HG03066 (cell line): Measurements from ENCODE around the gene TMEM8B.
"Not testable (repeated sequence)": the region's sequence is repeated elsewhere in the genome, so short reads cannot be mapped to it uniquely, and the experiment has no call there.

Source experiments
- ATAC-seq: cut with Tn5 transposase; IDR thresholded peaks from one replicate; pipeline ENCODE4 v1.9.1; 2021; ENCODE audit warnings: low read depth; ENCODE audit not compliant: unreplicated experiment

The TMEM8B gene

GRCh38 chr9:35862328-35862727 lies 33.3 kb downstream of the TMEM8B start:
- no peak for ATAC-seq

- no peak for ATAC-seq
Measured at GRCh38 chr9:35863583-35863982, 34.6 kb downstream of the TMEM8B start.

- ATAC-seq, result no peak
Measured at GRCh38 chr9:35864695-35865255, 35.7 kb downstream of the TMEM8B start.

- ATAC-seq, result no peak
Measured at GRCh38 chr9:35867538-35867937, 38.5 kb downstream of the TMEM8B start.

- no peak for ATAC-seq
Measured at GRCh38 chr9:35868933-35869332, 39.9 kb downstream of the TMEM8B start.

- no peak for ATAC-seq
Measured at GRCh38 chr9:35869621-35870216, 40.7 kb downstream of the TMEM8B start.

- no peak for ATAC-seq
Measured at GRCh38 chr9:35870351-35870923, 41.4 kb downstream of the TMEM8B start, which contains the start of gene OR13J1. Gene OR13J1 (minus strand): TSS chr9:35870401. CDS start chr9:35870401, 0 bp downstream.

- ATAC-seq, result no peak
Measured at GRCh38 chr9:35871545-35871944, 42.5 kb downstream of the TMEM8B start.

GRCh38 chr9:35872505-35872904 lies 43.5 kb downstream of the TMEM8B start:
- no peak for ATAC-seq

- ATAC-seq, result no peak
Measured at GRCh38 chr9:35882263-35882848, 53.3 kb downstream of the TMEM8B start.

GRCh38 chr9:35882996-35883395 lies 54.0 kb downstream of the TMEM8B start:
- ATAC-seq, result no peak

GRCh38 chr9:35884908-35885307 lies 55.9 kb downstream of the TMEM8B start:
- not testable (repeated sequence) for ATAC-seq

- no peak for ATAC-seq
Measured at GRCh38 chr9:35891646-35892045, 62.6 kb downstream of the TMEM8B start.

- no peak for ATAC-seq
Measured at GRCh38 chr9:35892051-35892450, 63.0 kb downstream of the TMEM8B start.

GRCh38 chr9:35896570-35896969 lies 67.5 kb downstream of the TMEM8B start:
- no peak for ATAC-seq

- ATAC-seq, result not testable (repeated sequence)
Measured at GRCh38 chr9:35897376-35898099, 68.5 kb downstream of the TMEM8B start.

GRCh38 chr9:35898337-35898736 lies 69.3 kb downstream of the TMEM8B start:
- no peak for ATAC-seq

- no peak for ATAC-seq
Measured at GRCh38 chr9:35899021-35899420, 70.0 kb downstream of the TMEM8B start.

- no peak for ATAC-seq
Measured at GRCh38 chr9:35903049-35903448, 74.0 kb downstream of the TMEM8B start.

- ATAC-seq, result no peak
Measured at GRCh38 chr9:35904338-35904737, 75.3 kb downstream of the TMEM8B start.
